Stimulated activated CD4-positive, alpha-beta T cell treated with anti-CD3 and anti-CD28 coated beads, Interleukin-2, amount 100 ng/mL, for 4 hours (primary cell): ENCODE data around the gene MYD88.

Source experiments
- DNase-seq: peaks from one replicate; pipeline ENCODE4 v3.0.0-alpha.2; 2020; ENCODE audit warnings: low read depth

MYD88 gene

DNA sequence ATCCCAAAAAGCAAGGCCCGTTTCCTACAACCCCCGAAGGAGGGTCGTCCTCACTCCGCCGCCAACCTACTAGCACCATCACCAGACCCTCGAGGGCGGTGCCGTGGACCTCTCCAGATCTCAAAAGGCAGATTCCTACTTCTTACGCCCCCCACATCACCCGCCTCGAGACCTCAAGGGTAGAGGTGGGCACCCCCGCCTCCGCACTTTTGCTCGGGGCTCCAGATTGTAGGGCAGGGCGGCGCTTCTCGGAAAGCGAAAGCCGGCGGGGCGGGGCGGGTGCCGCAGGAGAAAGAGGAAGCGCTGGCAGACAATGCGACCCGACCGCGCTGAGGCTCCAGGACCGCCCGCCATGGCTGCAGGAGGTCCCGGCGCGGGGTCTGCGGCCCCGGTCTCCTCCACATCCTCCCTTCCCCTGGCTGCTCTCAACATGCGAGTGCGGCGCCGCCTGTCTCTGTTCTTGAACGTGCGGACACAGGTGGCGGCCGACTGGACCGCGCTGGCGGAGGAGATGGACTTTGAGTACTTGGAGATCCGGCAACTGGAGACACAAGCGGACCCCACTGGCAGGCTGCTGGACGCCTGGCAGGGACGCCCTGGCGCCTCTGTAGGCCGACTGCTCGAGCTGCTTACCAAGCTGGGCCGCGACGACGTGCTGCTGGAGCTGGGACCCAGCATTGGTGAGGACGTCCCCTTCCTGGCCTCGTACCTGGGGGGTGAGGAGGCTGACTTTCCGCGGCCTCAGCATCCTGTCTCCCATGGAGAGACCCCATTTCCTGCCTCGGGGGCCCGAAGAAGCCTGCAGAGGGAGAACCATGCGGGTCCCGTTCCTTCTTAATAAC lies at the start of gene MYD88:
TSS of gene MYD88 (plus strand) at position 313 of the 842 bp plus-strand sequence. CDS start at position 353, 40 bp downstream.
- DNase-seq, result peak; percentile 84

GRCh38 chr3:38089163-38089562 lies 49.3 kb upstream of the MYD88 start:
- DNase-seq, result no peak

GRCh38 chr3:38090453-38090852 lies 48.0 kb upstream of the MYD88 start:
- DNase-seq, result no peak

GRCh38 chr3:38094999-38095398 lies 43.5 kb upstream of the MYD88 start:
- DNase-seq, result no peak

DNA sequence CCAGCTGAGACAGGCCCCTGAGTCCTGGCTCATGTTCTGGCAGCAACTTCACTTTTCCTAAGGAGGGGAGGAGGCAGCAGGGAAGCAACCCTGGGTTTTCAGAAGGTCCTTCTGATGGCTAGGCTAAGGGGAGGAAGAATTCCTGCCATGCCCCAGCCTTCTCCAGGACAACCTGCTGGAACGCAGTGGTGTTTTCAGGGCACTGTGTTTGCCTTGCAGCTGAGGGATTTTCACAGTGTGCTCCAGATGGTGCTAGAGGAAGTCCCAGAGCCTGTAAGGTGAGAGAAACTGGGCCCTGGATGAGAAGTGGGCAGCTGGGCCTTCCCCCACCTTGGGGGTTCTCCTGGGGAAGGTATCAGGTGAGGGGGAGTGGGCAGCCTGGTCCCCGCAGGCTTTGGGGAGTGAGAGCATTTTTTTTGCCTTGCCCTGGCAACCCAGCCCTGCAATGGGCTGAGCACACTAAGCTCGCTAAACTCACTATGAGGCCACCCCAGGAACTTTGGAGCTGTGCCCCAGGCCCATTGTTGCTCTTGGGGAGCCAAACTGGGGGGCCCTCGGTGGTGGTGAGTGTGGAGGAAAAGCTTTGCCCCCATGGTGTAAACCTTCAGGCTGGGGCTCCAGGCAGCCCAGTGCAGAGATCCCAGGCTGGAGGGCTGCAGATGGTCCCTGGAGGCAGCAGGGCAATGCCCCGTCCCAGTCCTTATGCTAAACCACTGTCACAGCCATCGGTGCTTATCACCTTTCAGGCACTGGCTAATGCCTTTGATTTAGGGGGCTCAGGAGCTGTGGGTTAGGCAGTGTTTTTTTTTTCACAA lies 42.6 kb upstream of the MYD88 start:
- DNase-seq, result no peak

GRCh38 chr3:38097446-38098375 lies 40.8 kb upstream of the MYD88 start:
- DNase-seq, result no peak

DNA sequence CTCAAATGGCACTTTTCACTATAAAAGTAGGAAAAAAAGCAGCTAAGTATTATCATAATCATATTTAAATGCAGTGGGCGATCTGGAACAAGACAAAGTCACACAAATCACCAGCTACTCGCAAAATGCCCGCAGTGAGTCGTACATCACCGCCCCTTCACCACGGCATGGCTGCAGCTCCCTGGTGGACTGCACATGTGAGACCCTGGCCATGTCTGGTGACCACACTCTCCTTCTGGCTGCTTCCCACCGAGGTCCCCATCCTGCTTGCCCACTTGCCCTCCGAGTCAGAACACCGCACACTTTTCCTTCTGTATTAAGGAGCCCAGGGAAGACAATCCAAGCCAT lies 40.1 kb upstream of the MYD88 start:
- DNase-seq, result no peak

DNA sequence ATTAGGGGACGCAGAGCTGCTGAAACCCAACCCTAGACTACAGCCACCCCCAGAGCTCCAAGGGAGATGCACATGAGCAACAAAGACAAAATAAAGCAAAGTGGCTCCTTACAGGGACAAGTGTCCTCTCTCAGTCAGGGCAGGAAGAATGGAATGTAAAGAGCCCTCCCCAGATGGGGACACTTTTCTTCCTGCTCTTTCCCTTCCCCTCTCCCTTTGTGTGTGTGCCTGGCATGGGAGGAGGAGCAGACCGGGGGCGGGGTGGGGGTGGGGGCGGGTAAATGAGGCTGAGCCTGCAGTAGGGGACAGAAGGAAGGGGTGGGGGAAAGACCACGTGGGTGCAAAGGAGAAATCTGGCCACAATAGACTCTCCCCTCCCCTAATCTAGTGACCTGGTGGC lies 38.9 kb upstream of the MYD88 start:
- no peak for DNase-seq

DNA sequence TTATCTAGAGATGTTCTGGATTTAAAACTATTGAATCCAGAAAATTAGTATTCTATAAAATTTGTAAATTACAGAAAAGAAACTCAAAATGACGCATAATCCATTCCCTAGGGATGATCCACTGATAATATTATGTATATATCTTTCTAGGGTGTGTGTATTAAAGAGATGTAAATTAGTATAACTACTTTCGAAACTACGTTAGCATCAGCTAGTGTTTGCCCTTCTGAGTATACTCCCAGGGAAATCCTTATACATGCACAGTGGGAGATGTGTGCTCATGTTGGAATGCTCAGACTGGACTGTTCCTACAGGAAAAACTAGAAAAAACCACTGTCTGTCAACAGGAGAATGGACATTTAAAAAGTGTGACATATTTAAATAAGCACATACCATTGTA lies 38.0 kb upstream of the MYD88 start:
- no peak for DNase-seq

DNA sequence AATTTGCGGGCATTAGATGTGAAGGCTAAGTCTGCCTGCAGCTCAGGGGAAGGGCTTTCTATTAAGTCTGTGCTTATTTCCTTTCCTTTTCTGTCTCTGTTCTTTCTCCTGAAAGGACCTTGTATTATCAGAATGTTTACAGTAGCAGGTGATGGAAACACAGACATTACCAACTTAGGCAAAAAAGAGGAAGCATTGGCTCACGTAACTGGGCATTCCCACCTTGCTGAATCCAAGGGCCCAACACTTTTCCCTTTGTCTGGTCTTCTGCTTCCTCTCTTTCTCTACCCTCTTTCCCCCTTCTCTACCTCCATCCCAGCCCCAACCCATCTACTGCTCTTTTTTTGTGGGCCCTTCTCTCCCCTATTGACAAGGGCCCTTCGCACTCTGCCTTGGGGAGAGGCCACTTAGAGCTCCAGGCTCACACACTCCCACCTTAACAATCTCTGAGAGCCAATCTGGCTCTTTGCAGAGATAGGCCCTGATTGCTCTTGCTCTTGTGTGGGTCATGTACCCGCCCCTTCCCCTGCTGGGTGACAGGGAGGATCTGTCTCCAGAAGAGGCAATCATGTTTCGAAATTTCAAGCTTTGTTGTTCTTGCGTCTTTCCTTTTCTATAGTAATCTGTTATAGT lies 36.5 kb upstream of the MYD88 start:
- no peak for DNase-seq

DNA sequence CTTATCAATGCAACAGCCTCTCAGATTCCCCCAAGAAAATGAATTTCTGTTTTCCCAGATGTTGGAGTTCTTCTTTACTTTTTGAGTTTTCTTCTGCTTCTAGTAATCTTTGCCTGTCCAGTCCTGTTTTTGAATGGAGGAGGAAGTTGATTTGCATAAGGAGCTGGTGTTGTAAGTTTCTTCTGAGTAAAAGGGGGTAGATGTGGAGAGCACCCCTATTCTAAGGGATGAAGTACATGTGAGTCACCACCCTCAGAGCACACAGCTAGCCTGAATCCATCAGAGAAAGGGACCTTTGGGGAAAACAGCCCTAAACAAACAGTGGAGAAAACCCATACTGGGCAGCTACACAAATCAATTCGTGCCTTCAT lies 36.0 kb upstream of the MYD88 start:
- no peak for DNase-seq

DNA sequence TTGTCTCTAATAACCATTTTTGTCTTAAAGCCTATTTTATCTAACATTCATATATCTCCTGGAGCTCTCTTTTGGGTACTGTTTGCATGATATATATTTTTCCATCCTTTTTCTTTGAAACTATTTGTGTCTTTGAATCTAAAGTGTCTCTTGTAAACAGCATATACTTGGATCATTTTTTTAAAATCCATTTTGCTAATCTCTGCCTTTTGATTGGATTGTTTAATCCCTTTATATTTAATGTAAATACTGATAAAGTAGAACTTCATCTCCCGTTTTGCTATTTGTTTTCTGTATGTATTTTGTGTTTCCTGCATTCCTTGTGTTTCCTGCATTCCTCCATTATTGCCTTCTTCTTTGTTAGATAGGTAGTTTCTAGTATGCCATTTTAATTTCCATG lies 32.9 kb upstream of the MYD88 start:
- DNase-seq, result no peak

DNA sequence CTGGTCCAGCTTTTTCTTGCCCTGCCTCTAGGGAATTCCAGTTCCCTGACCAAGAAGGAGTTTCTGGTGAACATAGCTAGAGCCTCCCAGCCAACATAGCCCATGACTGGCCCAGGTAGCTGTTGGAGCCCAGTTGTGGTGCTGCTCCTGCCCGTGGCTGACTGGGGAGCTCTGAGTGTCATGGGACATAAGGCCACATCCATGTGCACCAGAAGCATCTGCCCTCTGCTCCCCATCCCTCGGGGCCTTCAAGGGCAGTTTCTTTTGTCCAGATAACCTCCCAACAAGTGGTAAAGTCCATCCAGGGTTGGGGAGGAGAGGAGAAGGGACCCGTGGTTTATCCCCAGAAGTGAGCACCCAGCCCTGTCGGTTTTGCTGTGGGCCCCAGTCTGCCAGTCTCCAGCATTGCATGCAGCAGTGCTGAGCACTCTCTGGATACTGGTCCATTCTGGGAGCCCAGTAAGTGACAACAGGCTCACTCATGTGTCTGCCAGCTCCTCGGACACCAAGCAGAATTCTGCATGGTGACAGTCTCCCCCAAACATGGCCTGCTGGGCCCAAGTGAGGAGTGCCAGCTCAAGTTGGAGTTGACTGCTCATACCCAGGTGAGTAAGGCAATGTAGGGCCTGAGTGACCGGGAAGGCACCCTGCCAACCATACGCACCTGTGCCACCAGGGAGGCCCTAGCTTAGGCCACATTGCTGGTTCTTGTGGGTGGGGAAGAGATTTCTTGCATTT lies 30.4 kb upstream of the MYD88 start:
- DNase-seq, result no peak

DNA sequence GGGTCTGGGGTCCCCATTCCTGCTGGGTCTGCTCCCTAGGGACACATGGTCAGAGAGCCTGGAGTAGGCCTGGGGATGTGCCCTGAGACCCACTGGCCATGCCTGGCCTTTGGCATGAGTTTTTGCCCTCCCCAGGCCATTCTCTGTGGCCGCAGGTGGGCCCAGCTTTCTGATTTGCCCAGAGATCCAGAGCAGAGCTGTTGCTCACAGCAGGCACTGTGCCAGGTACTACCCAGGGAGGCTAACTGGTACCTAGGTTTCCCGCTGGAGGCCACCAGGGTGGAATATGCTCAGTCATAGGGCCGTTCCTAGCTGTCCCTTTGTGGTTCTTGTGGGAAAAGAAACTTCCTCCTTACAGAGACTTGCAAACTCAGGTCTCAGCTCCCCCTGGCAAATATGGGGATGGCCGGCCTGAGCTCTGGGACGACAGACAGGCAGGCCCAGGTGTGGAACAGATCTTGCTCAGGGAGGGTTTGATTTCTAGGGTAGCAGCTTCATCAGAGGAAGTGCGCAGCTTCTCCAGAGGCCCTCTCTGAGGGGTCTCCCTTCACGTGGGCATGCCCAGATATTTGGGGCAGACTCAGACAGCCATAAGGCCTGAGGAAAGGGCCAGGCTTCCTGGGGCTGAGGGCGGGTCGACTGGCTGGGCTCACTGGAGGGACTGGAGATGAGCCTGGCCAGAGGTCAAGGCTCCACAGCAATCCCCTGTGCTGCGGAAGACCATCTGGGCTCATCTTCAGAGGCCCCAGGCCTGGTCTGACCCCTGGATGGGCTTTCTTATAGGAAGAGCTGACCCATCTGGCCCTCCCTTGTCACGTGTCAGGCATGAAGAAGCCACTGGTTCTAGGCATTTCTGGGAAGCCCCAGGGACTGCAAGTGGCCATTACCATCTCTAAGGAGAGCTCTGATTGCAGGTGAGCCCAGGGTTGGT lies 29.5 kb upstream of the MYD88 start:
- DNase-seq, result no peak

GRCh38 chr3:38109580-38110313 lies 28.7 kb upstream of the MYD88 start:
- DNase-seq, result no peak

DNA sequence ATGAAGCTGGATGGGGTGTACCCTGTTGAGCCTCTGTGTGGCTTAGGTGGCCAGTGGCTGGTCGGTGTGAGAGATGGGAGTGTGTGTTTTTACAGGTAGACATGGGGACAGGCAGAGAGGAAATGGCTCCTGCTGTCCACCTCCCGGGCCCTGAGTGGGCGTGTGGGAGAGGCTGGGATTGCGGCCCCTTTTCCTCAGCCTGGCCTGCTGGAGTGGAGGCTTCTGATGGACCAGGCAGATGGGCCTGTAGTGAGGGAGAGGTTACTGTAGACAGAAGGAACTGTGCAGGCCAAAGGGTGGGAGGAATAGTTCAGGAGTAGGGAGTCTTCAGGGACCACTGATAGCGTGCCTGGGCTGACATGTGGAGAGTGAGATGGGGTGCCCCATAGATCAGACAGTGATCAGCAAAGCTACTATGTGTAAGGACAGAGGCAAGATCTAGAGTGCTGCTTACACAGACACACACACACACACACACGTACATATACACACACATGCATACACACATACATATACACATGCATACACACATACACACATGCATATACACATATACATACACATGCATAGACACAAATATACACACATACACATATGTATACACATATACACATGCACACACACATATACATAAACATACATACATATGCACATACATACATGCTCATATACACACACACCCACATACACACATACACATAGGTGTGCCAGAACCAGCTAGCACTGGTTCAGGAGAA lies 28.0 kb upstream of the MYD88 start:
- DNase-seq, result no peak

DNA sequence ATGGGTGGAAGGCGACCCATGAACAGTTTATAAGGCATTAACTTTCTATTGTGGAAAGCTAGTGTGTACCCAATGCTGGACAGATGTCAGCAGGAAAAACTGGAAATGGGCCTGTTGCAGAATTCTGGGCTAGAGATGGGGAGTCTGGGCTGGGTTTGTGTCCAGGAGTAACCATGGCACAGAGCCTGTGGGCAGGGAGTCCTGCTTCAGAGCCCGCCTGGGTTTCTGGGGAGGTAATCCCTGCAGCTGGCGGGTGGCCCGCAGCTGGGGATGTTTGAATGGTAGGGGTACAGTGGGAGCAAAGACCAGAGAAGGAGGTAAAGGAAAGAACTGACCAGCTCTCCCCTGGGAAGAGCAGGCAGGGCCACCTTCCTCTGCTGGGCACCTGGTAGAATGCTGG lies 27.3 kb upstream of the MYD88 start:
- DNase-seq, result no peak

- DNase-seq, result no peak
These were observed 26.6 kb upstream of the MYD88 start for GRCh38 chr3:38111696-38112377.
